Measurements from ENCODE around the gene PLXNA3. TPM values are rescaled to one million over a fixed set of nuclear protein-coding genes. Genes with fewer than 3 reads are reported as not detected.

The PLXNA3 gene
- total RNA-seq, 2 experiments from 2014 or later, result 5.9 to 7.6 TPM

GRCh38 chrX:154437971-154438893 is 19.8 kb upstream of the PLXNA3 start:
- Mint-ChIP-seq H3K9me3 (no peaks in the 10 kb centered on the region), H3K4me1 (ENCODE audit: low read depth) (peaks cover 22% of the 10 kb centered on the region), H3K27ac (peak overlapping the region; percentile 66), H3K27me3 (ENCODE audit: low read depth) (no peaks in the 10 kb centered on the region), H3K4me3 (peak overlapping the region; percentile 84), H3K36me3 (ENCODE audit: low read depth) (peaks cover 2% of the 10 kb centered on the region)
- intact Hi-C loops (cut with micrococcal nuclease), result loop anchor here (2.0 kb wide), 2 partner anchors 53 to 67 kb away; partner anchors contain the start of gene SLC10A3
- CTCF ChIA-PET, result no interaction called here
- no peak for DNase-seq

- no peaks in the 10 kb centered on the region for H3K9me3 Mint-ChIP-seq
- CTCF ChIA-PET, result no interaction called here
- H3K36me3 Mint-ChIP-seq (ENCODE audit: low read depth), result no peaks in the 10 kb centered on the region
- H3K27ac Mint-ChIP-seq, result no peak overlapping the region
- no peak for DNase-seq
- peaks cover 22% of the 10 kb centered on the region for H3K4me1 Mint-ChIP-seq (ENCODE audit: low read depth)
- intact Hi-C loops (cut with micrococcal nuclease), result loop anchor here (5.0 kb wide), 2 partner anchors 37 to 43 kb away; partner anchors contain the start of genes LAGE3 and RPL10
- no peaks in the 10 kb centered on the region for H3K27me3 Mint-ChIP-seq (ENCODE audit: low read depth)
- H3K4me3 Mint-ChIP-seq, result no peak overlapping the region
These were observed 18.2 kb upstream of the PLXNA3 start for GRCh38 chrX:154439841-154440240.

GRCh38 chrX:154440623-154441357 is 17.3 kb upstream of the PLXNA3 start:
- CTCF ChIA-PET, result no interaction called here
- Mint-ChIP-seq H3K4me1 (ENCODE audit: low read depth) (peaks cover 22% of the 10 kb centered on the region), H3K36me3 (ENCODE audit: low read depth) (no peaks in the 10 kb centered on the region), H3K9me3 (no peaks in the 10 kb centered on the region), H3K27ac (no peak overlapping the region), H3K4me3 (no peak overlapping the region), H3K27me3 (ENCODE audit: low read depth) (no peaks in the 10 kb centered on the region)
- DNase-seq, result no peak
- intact Hi-C loops (cut with micrococcal nuclease), result loop anchor here (5.0 kb wide), 2 partner anchors 37 to 43 kb away; partner anchors contain the start of genes LAGE3 and RPL10

- no peak overlapping the region for H3K4me3 Mint-ChIP-seq
- H3K36me3 Mint-ChIP-seq (ENCODE audit: low read depth), result peaks cover 4% of the 10 kb centered on the region
- CTCF ChIA-PET, result no interaction called here
- intact Hi-C loops (cut with micrococcal nuclease), result loop anchor here (5.0 kb wide), 2 partner anchors 36 to 44 kb away; partner anchors contain the start of genes LAGE3 and RPL10
- H3K27me3 Mint-ChIP-seq (ENCODE audit: low read depth), result no peaks in the 10 kb centered on the region
- no peak for DNase-seq
- H3K9me3 Mint-ChIP-seq, result no peaks in the 10 kb centered on the region
- no peak overlapping the region for H3K27ac Mint-ChIP-seq
- H3K4me1 Mint-ChIP-seq (ENCODE audit: low read depth), result peaks cover 18% of the 10 kb centered on the region
These were observed 16.5 kb upstream of the PLXNA3 start for GRCh38 chrX:154441564-154441963.

- H3K27me3 Mint-ChIP-seq (ENCODE audit: low read depth), result no peaks in the 10 kb centered on the region
- H3K36me3 Mint-ChIP-seq (ENCODE audit: low read depth), result peaks cover 8% of the 10 kb centered on the region
- peaks cover 18% of the 10 kb centered on the region for H3K4me1 Mint-ChIP-seq (ENCODE audit: low read depth)
- no peak overlapping the region for H3K27ac Mint-ChIP-seq
- H3K4me3 Mint-ChIP-seq, result no peak overlapping the region
- intact Hi-C loops (cut with micrococcal nuclease), result loop anchor here (5.0 kb wide), 2 partner anchors 35 to 45 kb away; partner anchors contain the start of genes LAGE3 and RPL10
- CTCF ChIA-PET, result no interaction called here
- H3K9me3 Mint-ChIP-seq, result no peaks in the 10 kb centered on the region
- DNase-seq, result no peak
These were observed 15.9 kb upstream of the PLXNA3 start for GRCh38 chrX:154441984-154442707.

- intact Hi-C loops (cut with micrococcal nuclease), result loop anchor here (5.0 kb wide), 2 partner anchors 34 to 46 kb away; partner anchors contain the start of genes LAGE3 and RPL10
- CTCF ChIA-PET, result interaction anchor here (1.1 kb wide), 1 partner anchor 83 kb away, joined by 4 read pairs; no protein-coding TSS in a partner anchor
These were observed 14.6 kb upstream of the PLXNA3 start for GRCh38 chrX:154443479-154443910.

GRCh38 chrX:154443992-154444754 is 13.9 kb upstream of the PLXNA3 start, which contains the start of gene FAM50A:
FAM50A (plus strand) TSS chrX:154444141; CDS start chrX:154444236, 95 bp downstream.
- Mint-ChIP-seq H3K4me1 (ENCODE audit: low read depth) (peaks cover 9% of the 10 kb centered on the region), H3K9me3 (no peaks in the 10 kb centered on the region), H3K4me3 (peak within 1 kb of the TSS; percentile 67), H3K27me3 (ENCODE audit: low read depth) (no peaks in the 10 kb centered on the region), H3K36me3 (ENCODE audit: low read depth) (peaks cover 8% of the 10 kb centered on the region), H3K27ac (peak within 1 kb of the TSS; percentile 30)
- intact Hi-C loops (cut with micrococcal nuclease), result loop anchor here (5.0 kb wide), 2 partner anchors 33 to 47 kb away; partner anchors contain the start of genes LAGE3 and RPL10
- DNase-seq, result peak; percentile 65
- CTCF ChIA-PET, result interaction anchor here (1.1 kb wide), 1 partner anchor 83 kb away, joined by 4 read pairs; no protein-coding TSS in a partner anchor

More at GRCh38 chrX:154443479-154443910, 14.6 kb upstream of the PLXNA3 start:
- H3K27me3 Mint-ChIP-seq (ENCODE audit: low read depth), result no peaks in the 10 kb centered on the region
- H3K9me3 Mint-ChIP-seq, result no peaks in the 10 kb centered on the region
- H3K4me1 Mint-ChIP-seq (ENCODE audit: low read depth), result peaks cover 13% of the 10 kb centered on the region
- no peak for DNase-seq
- peak overlapping the region; percentile 65 for H3K4me3 Mint-ChIP-seq
- H3K27ac Mint-ChIP-seq, result peak overlapping the region; percentile 30
- peaks cover 8% of the 10 kb centered on the region for H3K36me3 Mint-ChIP-seq (ENCODE audit: low read depth)

GRCh38 chrX:154444755-154445246 is 13.3 kb upstream of the PLXNA3 start:
- H3K27me3 Mint-ChIP-seq (ENCODE audit: low read depth), result no peaks in the 10 kb centered on the region
- H3K36me3 Mint-ChIP-seq (ENCODE audit: low read depth), result peaks cover 8% of the 10 kb centered on the region
- intact Hi-C loops (cut with micrococcal nuclease), result loop anchor here (5.0 kb wide), 2 partner anchors 32 to 48 kb away; partner anchors contain the start of genes LAGE3 and RPL10
- no peaks in the 10 kb centered on the region for H3K9me3 Mint-ChIP-seq
- H3K4me1 Mint-ChIP-seq (ENCODE audit: low read depth), result peaks cover 9% of the 10 kb centered on the region
- DNase-seq, result no peak
- H3K27ac Mint-ChIP-seq, result no peak overlapping the region
- peak overlapping the region; percentile 38 for H3K4me3 Mint-ChIP-seq
- CTCF ChIA-PET, result no interaction called here

GRCh38 chrX:154445776-154446175 is 12.3 kb upstream of the PLXNA3 start:
- H3K4me1 Mint-ChIP-seq (ENCODE audit: low read depth), result peaks cover 5% of the 10 kb centered on the region
- H3K27ac Mint-ChIP-seq, result no peak overlapping the region
- H3K36me3 Mint-ChIP-seq (ENCODE audit: low read depth), result peaks cover 9% of the 10 kb centered on the region
- no peak for DNase-seq
- no peaks in the 10 kb centered on the region for H3K9me3 Mint-ChIP-seq
- no peaks in the 10 kb centered on the region for H3K27me3 Mint-ChIP-seq (ENCODE audit: low read depth)
- H3K4me3 Mint-ChIP-seq, result peak overlapping the region; percentile 29
- CTCF ChIA-PET, result no interaction called here
- intact Hi-C loops (cut with micrococcal nuclease), result no loop called here

GRCh38 chrX:154446430-154446829 is 11.7 kb upstream of the PLXNA3 start:
- Mint-ChIP-seq H3K9me3 (no peaks in the 10 kb centered on the region), H3K36me3 (ENCODE audit: low read depth) (peaks cover 9% of the 10 kb centered on the region), H3K4me3 (no peak overlapping the region), H3K27me3 (ENCODE audit: low read depth) (no peaks in the 10 kb centered on the region), H3K4me1 (ENCODE audit: low read depth) (peaks cover 1% of the 10 kb centered on the region), H3K27ac (no peak overlapping the region)
- CTCF ChIA-PET, result no interaction called here
- no peak for DNase-seq
- intact Hi-C loops (cut with micrococcal nuclease), result no loop called here

GRCh38 chrX:154448484-154448883 is 9.6 kb upstream of the PLXNA3 start:
- H3K27ac Mint-ChIP-seq, result no peak overlapping the region
- H3K27me3 Mint-ChIP-seq (ENCODE audit: low read depth), result no peaks in the 10 kb centered on the region
- CTCF ChIA-PET, result no interaction called here
- H3K4me3 Mint-ChIP-seq, result no peak overlapping the region
- no peaks in the 10 kb centered on the region for H3K9me3 Mint-ChIP-seq
- peaks cover 11% of the 10 kb centered on the region for H3K36me3 Mint-ChIP-seq (ENCODE audit: low read depth)
- DNase-seq, result no peak
- peaks cover 1% of the 10 kb centered on the region for H3K4me1 Mint-ChIP-seq (ENCODE audit: low read depth)
- intact Hi-C loops (cut with micrococcal nuclease), result no loop called here
